ENCODE measurements around the gene THOC2.
"Not testable (repeated sequence)": the region's sequence is repeated elsewhere in the genome, so short reads cannot be mapped to it uniquely, and the experiment has no call there.

Gene THOC2

GRCh38 chrX:123663720-123664119 lies 69.1 kb downstream of the THOC2 start:
- DNase-seq, result not testable (repeated sequence)

GRCh38 chrX:123656507-123656906 lies 76.3 kb downstream of the THOC2 start:
- not testable (repeated sequence) for DNase-seq

- DNase-seq, result not testable (repeated sequence)
Measured at GRCh38 chrX:123648811-123649181, 84.1 kb downstream of the THOC2 start.

GRCh38 chrX:123648028-123648810 lies 84.6 kb downstream of the THOC2 start:
- DNase-seq, result no peak

- DNase-seq, result no peak
Measured at GRCh38 chrX:123647244-123647643, 85.6 kb downstream of the THOC2 start.

GRCh38 chrX:123629502-123629901 lies 103.3 kb downstream of the THOC2 start:
- DNase-seq, result no peak

GRCh38 chrX:123626962-123627361 lies 105.9 kb downstream of the THOC2 start:
- no peak for DNase-seq

- no peak for DNase-seq
Measured at GRCh38 chrX:123625952-123626351, 106.9 kb downstream of the THOC2 start.

- DNase-seq, result no peak
Measured at GRCh38 chrX:123625477-123625876, 107.4 kb downstream of the THOC2 start.

GRCh38 chrX:123617007-123617406 lies 115.8 kb downstream of the THOC2 start:
- DNase-seq, result no peak

GRCh38 chrX:123610915-123611314 lies 121.9 kb downstream of the THOC2 start:
- DNase-seq, result no peak

- no peak for DNase-seq
Measured at GRCh38 chrX:123607806-123608205, 125.0 kb downstream of the THOC2 start.

- DNase-seq, result no peak
Measured at GRCh38 chrX:123607270-123607669, 125.6 kb downstream of the THOC2 start.

GRCh38 chrX:123603491-123603890 lies 129.4 kb downstream of the THOC2 start:
- no peak for DNase-seq

GRCh38 chrX:123601437-123601836 lies 131.4 kb downstream of the THOC2 start:
- DNase-seq, result no peak

GRCh38 chrX:123600181-123600580 lies 132.7 kb downstream of the THOC2 start:
- DNase-seq, result no peak

GRCh38 chrX:123590842-123591486 lies 141.9 kb downstream of the THOC2 start:
- no peak for DNase-seq

GRCh38 chrX:123588723-123589122 lies 144.1 kb downstream of the THOC2 start:
- no peak for DNase-seq

GRCh38 chrX:123581586-123581985 lies 151.3 kb downstream of the THOC2 start:
- DNase-seq, result no peak

- DNase-seq, result no peak
Measured at GRCh38 chrX:123580792-123581191, 152.1 kb downstream of the THOC2 start.

GRCh38 chrX:123574027-123574426 lies 158.8 kb downstream of the THOC2 start:
- DNase-seq, result not testable (repeated sequence)

GRCh38 chrX:123570011-123570590 lies 162.8 kb downstream of the THOC2 start:
- no peak for DNase-seq

GRCh38 chrX:123563167-123563566 lies 169.7 kb downstream of the THOC2 start:
- DNase-seq, result no peak
